Fibroblast of skin of right biceps (primary cell): Measurements from ENCODE around the gene CEACAM1.
"Not testable (repeated sequence)": the region's sequence is repeated elsewhere in the genome, so short reads cannot be mapped to it uniquely, and the experiment has no call there.

Experiments
- DNase-seq: peaks from one replicate; pipeline ENCODE4 v3.0.0-alpha.2; 2013

Gene CEACAM1

GRCh38 chr19:42472402-42473147 lies 55.7 kb downstream of the CEACAM1 start:
- DNase-seq = no peak

GRCh38 chr19:42471554-42472249 lies 56.6 kb downstream of the CEACAM1 start:
- peak; percentile 42 for DNase-seq

GRCh38 chr19:42469311-42470235 lies 58.7 kb downstream of the CEACAM1 start:
- DNase-seq = peak; percentile 74

GRCh38 chr19:42468273-42468796 lies 59.9 kb downstream of the CEACAM1 start:
- DNase-seq = peak; percentile 96

- peak; percentile 57 for DNase-seq
Observed at GRCh38 chr19:42467183-42467760, 61.0 kb downstream of the CEACAM1 start.

GRCh38 chr19:42466521-42467182 lies 61.6 kb downstream of the CEACAM1 start:
- peak; percentile 25 for DNase-seq

GRCh38 chr19:42465827-42466280 lies 62.4 kb downstream of the CEACAM1 start:
- no peak for DNase-seq

- DNase-seq = no peak
Observed at GRCh38 chr19:42461700-42462324, 66.5 kb downstream of the CEACAM1 start.

- DNase-seq = not testable (repeated sequence)
Observed at GRCh38 chr19:42461231-42461630, 67.0 kb downstream of the CEACAM1 start.

GRCh38 chr19:42459926-42460325 lies 68.4 kb downstream of the CEACAM1 start:
- no peak for DNase-seq
